H1 (cell line): ENCODE measurements around the gene GNG7. TPM values are rescaled to one million over a fixed set of nuclear protein-coding genes. Genes with fewer than 3 reads are reported as not detected.

ENCODE experiments used
- CTCF ChIA-PET: fragments of 300-600 bp; sonication (Branson Sonifier 250); formaldehyde crosslinking; loops from one replicate; lab custom pipeline; 2021; ENCODE audit not compliant: partially characterized antibody; lab: Charles Lee
- POLR2A ChIA-PET: fragments of 300-600 bp; sonication (Branson Sonifier 250); formaldehyde crosslinking; loops from one replicate; lab custom pipeline; 2021; ENCODE audit warnings: inconsistent platforms; ENCODE audit not compliant: partially characterized antibody; lab: Charles Lee
- DNase-seq, 2 experiments: peaks; one replicate each; pipeline versions ENCODE4 v3.0.0 to v3.0.0-alpha.2; 2010 to 2022; ENCODE audit warnings: low spot score in 2 of 2, low read depth in 1 of 2, mixed read lengths in 1 of 2
- FAIRE-seq: peaks from 2 replicates; lab custom pipeline; 2011; peaks lifted over from hg19 to GRCh38; lab: Jason Lieb, UNC
- H2AFZ ChIP-seq: 2 replicates; pipeline ENCODE4 v1.8.1; 2012; ENCODE audit warnings: low read length, inconsistent platforms
- H2AK5ac ChIP-seq: 2 replicates; pipeline ENCODE4 v1.6.1; 2013; ENCODE audit warnings: low read depth, low read length
- H2BK120ac ChIP-seq: replicated peaks from 2 replicates; pipeline ENCODE3; 2013; ENCODE audit warnings: low read depth, low read length, inconsistent platforms
- H2BK12ac ChIP-seq: 2 replicates; pipeline ENCODE4 v1.6.1; 2013; ENCODE audit warnings: low read depth, low read length
- H2BK15ac ChIP-seq: 2 replicates; pipeline ENCODE4 v1.6.1; 2013; ENCODE audit warnings: low read length
- H2BK20ac ChIP-seq: 2 replicates; pipeline ENCODE4 v1.6.1; 2013; ENCODE audit warnings: low read length
- H2BK5ac ChIP-seq: 2 replicates; pipeline ENCODE4 v1.6.1; 2013; ENCODE audit warnings: low read depth, low read length
- H3K14ac ChIP-seq: 2 replicates; pipeline ENCODE4 v1.6.1; 2013; ENCODE audit warnings: inconsistent platforms; ENCODE audit not compliant: insufficient read length
- H3K18ac ChIP-seq: 2 replicates; pipeline ENCODE4 v1.6.1; 2013; ENCODE audit warnings: low read length; ENCODE audit errors: extremely low read depth
- H3K23ac ChIP-seq: 2 replicates; pipeline ENCODE4 v1.6.1; 2013; ENCODE audit warnings: inconsistent platforms; ENCODE audit not compliant: insufficient read length
- H3K23me2 ChIP-seq: 2 replicates; pipeline ENCODE4 v1.6.1; 2013; ENCODE audit warnings: low read depth, low read length
- H3K27ac ChIP-seq: 2 replicates; pipeline ENCODE4 v1.6.1; 2011; ENCODE audit warnings: low read depth, low read length, inconsistent platforms
- H3K27me3 ChIP-seq, 4 experiments: replicated peaks in 1 of 4; 1 replicate in 1 of 4; 2 replicates in 3 of 4; pipeline versions ENCODE4 v1.6.1 to v1.8.1; 2011 to 2013; ENCODE audit warnings: low read length in 3 of 4, mild to moderate bottlenecking in 3 of 4, inconsistent platforms in 2 of 4, mixed read lengths in 2 of 4, moderate library complexity in 1 of 4; ENCODE audit not compliant: control insufficient read depth in 3 of 4, insufficient read depth in 3 of 4; ENCODE audit errors: extremely low read depth in 1 of 4
- H3K36me3 ChIP-seq, 4 experiments: 2 replicates each; pipeline versions ENCODE4 v1.6.1 to v1.8.1; 2011 to 2013; ENCODE audit warnings: mild to moderate bottlenecking in 4 of 4, low read length in 3 of 4, moderate library complexity in 2 of 4, control low read depth in 1 of 4, inconsistent platforms in 1 of 4; ENCODE audit not compliant: insufficient read depth in 4 of 4, control insufficient read depth in 2 of 4
- H3K4ac ChIP-seq: replicated peaks from 2 replicates; pipeline ENCODE3; 2013; ENCODE audit warnings: low read length, low read depth, mixed read lengths, inconsistent platforms; ENCODE audit not compliant: insufficient read length
- H3K4me1 ChIP-seq, 4 experiments: replicated peaks in 1 of 4; 1 replicate in 1 of 4; 2 replicates in 3 of 4; pipeline versions ENCODE4 v1.6.1 to v1.8.1; 2011 to 2013; ENCODE audit warnings: low read length in 3 of 4, inconsistent platforms in 2 of 4, mixed read lengths in 1 of 4; ENCODE audit not compliant: insufficient read depth in 4 of 4, control insufficient read depth in 3 of 4
- H3K4me2 ChIP-seq, 2 experiments: 2 replicates each; pipeline versions ENCODE4 v1.6.1 to v1.8.1; 2011 to 2013; ENCODE audit warnings: low read depth in 2 of 2, low read length in 2 of 2, control low read depth in 1 of 2, inconsistent platforms in 1 of 2, mild to moderate bottlenecking in 1 of 2; ENCODE audit not compliant: insufficient read depth in 1 of 2
- H3K4me3 ChIP-seq, 4 experiments: fragments of 200-600, 300-600 bp in 1 of 4; sonication (generic), shearing (Covaris generic), sonication (Bioruptor Twin) in 1 of 4; 2 replicates each; pipeline versions ENCODE4 v1.5.1 to v1.8.1; 2011 to 2016; ENCODE audit warnings: low read length in 4 of 4, low read depth in 3 of 4, control low read depth in 2 of 4, inconsistent platforms in 2 of 4, mild to moderate bottlenecking in 2 of 4, mixed read lengths in 1 of 4, moderate library complexity in 1 of 4; ENCODE audit not compliant: insufficient read depth in 2 of 4; ENCODE audit errors: extremely low read depth in 1 of 4
- H3K56ac ChIP-seq: replicated peaks from 2 replicates; pipeline ENCODE3; 2013; ENCODE audit warnings: low read depth, mild to moderate bottlenecking, mixed read lengths, low read length, inconsistent platforms; ENCODE audit not compliant: insufficient read length
- H3K79me1 ChIP-seq: 2 replicates; pipeline ENCODE4 v1.6.1; 2013; ENCODE audit warnings: low read depth, low read length, control low read depth
- H3K79me2 ChIP-seq, 2 experiments: 2 replicates each; pipeline versions ENCODE4 v1.6.1 to v1.8.1; 2012 to 2013; ENCODE audit warnings: low read length in 2 of 2, mild to moderate bottlenecking in 2 of 2, inconsistent platforms in 1 of 2; ENCODE audit not compliant: insufficient read depth in 2 of 2, control insufficient read depth in 1 of 2
- H3K9ac ChIP-seq, 4 experiments: replicated peaks in 1 of 4; 1 replicate in 1 of 4; 2 replicates in 3 of 4; pipeline versions ENCODE4 v1.6.1 to v1.8.1; 2011 to 2013; ENCODE audit warnings: low read depth in 3 of 4, low read length in 3 of 4, control low read depth in 2 of 4, mild to moderate bottlenecking in 2 of 4, moderate library complexity in 2 of 4, inconsistent platforms in 1 of 4; ENCODE audit errors: extremely low read depth in 1 of 4
- H3K9me3 ChIP-seq, 2 experiments: 2 replicates each; pipeline versions ENCODE4 v1.6.1 to v1.8.1; 2012 to 2013; ENCODE audit warnings: mild to moderate bottlenecking in 2 of 2, moderate library complexity in 2 of 2, control low read depth in 1 of 2, inconsistent platforms in 1 of 2, low read depth in 1 of 2, low read length in 1 of 2, mixed read lengths in 1 of 2; ENCODE audit not compliant: insufficient read depth in 2 of 2
- H4K20me1 ChIP-seq, 2 experiments: replicated peaks in 1 of 2; 2 replicates each; pipeline versions ENCODE3 to v1.8.1; 2011 to 2013; ENCODE audit warnings: inconsistent platforms in 2 of 2, low read length in 2 of 2, mild to moderate bottlenecking in 1 of 2; ENCODE audit not compliant: insufficient read depth in 2 of 2, control insufficient read depth in 1 of 2
- H4K5ac ChIP-seq: 2 replicates; pipeline ENCODE4 v1.6.1; 2013; ENCODE audit warnings: low read length, low read depth, mixed read lengths, inconsistent platforms; ENCODE audit not compliant: insufficient read length
- H4K8ac ChIP-seq: 2 replicates; pipeline ENCODE4 v1.8.0; 2013; ENCODE audit warnings: mild to moderate bottlenecking, moderate library complexity, low read length, inconsistent platforms; ENCODE audit not compliant: insufficient read depth; ENCODE audit errors: extremely low read depth
- H4K91ac ChIP-seq: replicated peaks from 2 replicates; pipeline ENCODE3; 2013; ENCODE audit warnings: low read length, mixed read lengths, inconsistent platforms; ENCODE audit not compliant: insufficient read length
- BCL11A ChIP-seq, 2 experiments: IDR thresholded peaks; one replicate each; pipeline ENCODE4 v1.6.1; 2011; ENCODE audit warnings: low read depth in 2 of 2, low read length in 2 of 2, mild to moderate bottlenecking in 2 of 2
- EP300 ChIP-seq, 2 experiments: IDR thresholded peaks; 1 replicate in 1 of 2; 2 replicates in 1 of 2; pipeline ENCODE4 v1.6.1; 2011 to 2012; ENCODE audit warnings: low read depth in 2 of 2, low read length in 2 of 2, mild to moderate bottlenecking in 2 of 2, borderline replicate concordance in 1 of 2, inconsistent platforms in 1 of 2, moderate library complexity in 1 of 2
- HDAC2 ChIP-seq, 2 experiments: fragments of 300-600 bp in 1 of 2; sonication (generic) in 1 of 2; IDR thresholded peaks; 2 replicates each; pipeline ENCODE4 v1.6.1; 2011 to 2012; ENCODE audit warnings: low read depth in 2 of 2, low read length in 2 of 2, mild to moderate bottlenecking in 2 of 2, moderate library complexity in 2 of 2, borderline replicate concordance in 1 of 2, inconsistent platforms in 1 of 2
- POLR2A ChIP-seq, 2 experiments: IDR thresholded peaks; 1 replicate in 1 of 2; 2 replicates in 1 of 2; pipeline ENCODE4 v1.6.1; 2011; ENCODE audit warnings: low read depth in 2 of 2, low read length in 2 of 2, mild to moderate bottlenecking in 2 of 2; ENCODE audit errors: control extremely low read depth in 1 of 2
- RAD21 ChIP-seq, 2 experiments: IDR thresholded peaks in 1 of 2; conservative IDR thresholded peaks in 1 of 2; 2 replicates each; pipeline ENCODE4 v1.6.1; 2011; ENCODE audit warnings: low read depth in 2 of 2, low read length in 2 of 2, improper control_type of control experiment in 1 of 2, inconsistent platforms in 1 of 2, mild to moderate bottlenecking in 1 of 2, moderate library complexity in 1 of 2
- ZNF274 ChIP-seq: IDR thresholded peaks from 2 replicates; pipeline ENCODE4 v1.7.0; 2012; ENCODE audit warnings: low read length, borderline replicate concordance; ENCODE audit errors: extremely low read depth
- WGBS, 2 experiments: shearing (Covaris generic) in 1 of 2; methylation state at CpG; one replicate each; pipeline versions ENCODE4 v1.1.6 to v1.1.7; 2013 to 2015; ENCODE audit warnings: low lambda C conversion rate in 2 of 2, mixed read lengths in 2 of 2, inconsistent platforms in 1 of 2, low coverage in 1 of 2, missing lambda C conversion rate in 1 of 2; ENCODE audit not compliant: insufficient replicate concordance in 2 of 2, insufficient coverage in 1 of 2, insufficient read length in 1 of 2; ENCODE audit errors: extremely low coverage in 1 of 2, missing lambda C conversion rate in 1 of 2; 5-methylcytosine and 5-hydroxymethylcytosine counted together
- polyA plus RNA-seq, 7 experiments: library from polyadenylated mRNA; depleted of rRNA in 3 of 7; stranded (reverse) in 5 of 7; unstranded in 2 of 7; fragments of >200 nt in 5 of 7; fragments of 200-250 nt in 2 of 7; gene quantifications; 1 replicate in 5 of 7; 2 replicates in 1 of 7; 4 replicates in 1 of 7; pipeline versions ENCODE4 v1.2.1 to v1.2.3, GENCODE V29; 2011 to 2013; ENCODE audit warnings: missing spikeins in 2 of 7, mixed read lengths in 2 of 7
- total RNA-seq: library from RNA; stranded (reverse); fragmentation: NEBNext Ultra II Directional; extraction: Animal tissue kit (Norgen Biotek cat#: 25700); gene quantifications from 2 replicates; pipeline ENCODE4 v1.2.1, GENCODE V29; 2021
- TF ChIP-seq, protein P1 (sequence below), 3 experiments: IDR thresholded peaks; 1 replicate in 2 of 3; 2 replicates in 1 of 3; pipeline versions ENCODE4 v1.5.1 to v1.6.1; 2011; ENCODE audit warnings: low read length in 3 of 3, mild to moderate bottlenecking in 3 of 3, inconsistent platforms in 2 of 3, low read depth in 1 of 3, moderate library complexity in 1 of 3; ENCODE audit not compliant: insufficient read depth in 1 of 3; ENCODE audit errors: control extremely low read depth in 1 of 3

Gene GNG7
- total and polyA plus RNA-seq, 2 of the 8 experiments (the other 6 are each of a cell fraction or from before 2014, with no cell fraction given): 2.8 to 7.8 TPM

DNA sequence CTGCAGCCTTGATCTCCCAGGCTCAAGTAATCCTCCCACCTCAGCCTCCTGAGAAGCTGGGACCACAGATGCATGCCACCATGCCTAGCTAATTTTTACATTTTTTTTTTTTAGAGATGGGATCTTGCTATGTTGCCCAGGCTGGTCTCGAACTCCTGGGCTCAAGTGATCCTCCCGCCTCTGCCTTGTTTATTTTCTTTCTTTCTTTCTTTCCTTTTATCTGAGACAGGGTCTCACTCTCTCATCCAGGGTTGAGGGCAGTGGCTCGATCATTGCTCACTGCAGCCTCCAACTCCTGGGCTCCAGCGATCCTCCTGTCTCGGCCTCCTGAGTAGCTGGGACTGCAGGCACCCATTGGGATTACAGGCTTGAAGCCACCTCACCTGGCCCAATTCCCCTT lies 3.8 kb upstream of the GNG7 start:
- 96% methylated on average over 4 of the region's 5 CpGs; no CpG with 5 or more reads in 1 of the 2 experiments for WGBS, 2 experiments
- no peak overlapping the region for H2BK15ac ChIP-seq
- H2BK12ac ChIP-seq: no peak overlapping the region
- H3K4me1 ChIP-seq: peaks cover 0 to 2% (median 0%) of the 10 kb centered on the region in 4 experiments; a peak in 2 of 7 replicates
- H3K27ac ChIP-seq: no peak overlapping the region
- H3K4ac ChIP-seq: no peak overlapping the region
- no peak overlapping the region for H2AFZ ChIP-seq
- TF ChIP-seq RAD21 (IDR thresholded peaks at IDR 0.05 in 1 of 2, conservative IDR thresholded peaks at IDR 0.05 in 1 of 2; ENCODE audit: low read depth in 2 of 2, low read length in 2 of 2) (no peak), HDAC2 (IDR thresholded peaks at IDR 0.05; ENCODE audit: borderline replicate concordance in 1 of 2, low read depth in 2 of 2, low read length in 2 of 2) (no peak), ZNF274 (no peak), BCL11A (IDR thresholded peaks at IDR 0.05; ENCODE audit: low read depth in 2 of 2, low read length in 2 of 2) (no peak), POLR2A (IDR thresholded peaks at IDR 0.05; ENCODE audit: control extremely low read depth in 1 of 2, low read depth in 2 of 2, low read length in 2 of 2) (no peak), EP300 (IDR thresholded peaks at IDR 0.05; ENCODE audit: borderline replicate concordance in 1 of 2, low read depth in 2 of 2, low read length in 2 of 2) (no peak)
- TF ChIP-seq, protein P1, sequence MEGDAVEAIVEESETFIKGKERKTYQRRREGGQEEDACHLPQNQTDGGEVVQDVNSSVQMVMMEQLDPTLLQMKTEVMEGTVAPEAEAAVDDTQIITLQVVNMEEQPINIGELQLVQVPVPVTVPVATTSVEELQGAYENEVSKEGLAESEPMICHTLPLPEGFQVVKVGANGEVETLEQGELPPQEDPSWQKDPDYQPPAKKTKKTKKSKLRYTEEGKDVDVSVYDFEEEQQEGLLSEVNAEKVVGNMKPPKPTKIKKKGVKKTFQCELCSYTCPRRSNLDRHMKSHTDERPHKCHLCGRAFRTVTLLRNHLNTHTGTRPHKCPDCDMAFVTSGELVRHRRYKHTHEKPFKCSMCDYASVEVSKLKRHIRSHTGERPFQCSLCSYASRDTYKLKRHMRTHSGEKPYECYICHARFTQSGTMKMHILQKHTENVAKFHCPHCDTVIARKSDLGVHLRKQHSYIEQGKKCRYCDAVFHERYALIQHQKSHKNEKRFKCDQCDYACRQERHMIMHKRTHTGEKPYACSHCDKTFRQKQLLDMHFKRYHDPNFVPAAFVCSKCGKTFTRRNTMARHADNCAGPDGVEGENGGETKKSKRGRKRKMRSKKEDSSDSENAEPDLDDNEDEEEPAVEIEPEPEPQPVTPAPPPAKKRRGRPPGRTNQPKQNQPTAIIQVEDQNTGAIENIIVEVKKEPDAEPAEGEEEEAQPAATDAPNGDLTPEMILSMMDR (IDR thresholded peaks at IDR 0.05; ENCODE audit: control extremely low read depth in 1 of 3, insufficient read depth in 1 of 3, low read depth in 1 of 3, low read length in 3 of 3): no peak
- no peaks in the 10 kb centered on the region for H3K79me1 ChIP-seq
- ChIA-PET CTCF (interaction anchor here (0.9 to 1.3 kb wide), 4 partner anchors 45 to 107 kb away, joined by 3 to 4 read pairs (median 4); no protein-coding TSS in a partner anchor), POLR2A (interaction anchor here (0.6 to 1.9 kb wide), 2 partner anchors 12 to 88 kb away, joined by 3 to 8 read pairs; no protein-coding TSS in a partner anchor)
- H3K14ac ChIP-seq: no peak overlapping the region
- H3K9me3 ChIP-seq: no peaks in the 10 kb centered on the region
- H3K23me2 ChIP-seq: peaks cover 4% of the 10 kb centered on the region; the same call in 1 of the 2 replicates
- H2BK120ac ChIP-seq: no peak overlapping the region
- no peak overlapping the region for H4K8ac ChIP-seq
- H3K9ac ChIP-seq: no peak overlapping the region
- FAIRE-seq (no peak), DNase-seq (no peak)
- H4K5ac ChIP-seq: no peak overlapping the region
- no peak overlapping the region for H3K23ac ChIP-seq
- H4K91ac ChIP-seq: no peak overlapping the region
- H3K4me3 ChIP-seq: no peak overlapping the region
- H2BK20ac ChIP-seq: no peak overlapping the region
- no peaks in the 10 kb centered on the region for H3K36me3 ChIP-seq
- no peaks in the 10 kb centered on the region for H3K79me2 ChIP-seq
- no peak overlapping the region for H2AK5ac ChIP-seq
- H3K56ac ChIP-seq: no peak overlapping the region
- H2BK5ac ChIP-seq: no peak overlapping the region
- H3K27me3 ChIP-seq: peaks cover 0 to 8% (median 7%) of the 10 kb centered on the region in 4 experiments; a peak in 5 of 7 replicates
- peaks cover 0 to 2% of the 10 kb centered on the region in 2 experiments for H4K20me1 ChIP-seq
- no peak overlapping the region for H3K18ac ChIP-seq
- H3K4me2 ChIP-seq: no peak overlapping the region
